GM15510 (cell line): ENCODE data around the gene ARMCX6.

Source experiments
- POLR2A ChIP-seq: IDR thresholded peaks from 3 replicates; pipeline ENCODE4 v1.6.1; 2011; ENCODE audit warnings: borderline replicate concordance; ENCODE audit not compliant: insufficient read length; ENCODE audit errors: extremely low read depth

The ARMCX6 gene

GRCh38 chrX:101617211-101618191 is at the start of gene ARMCX6:
TSS of gene ARMCX6 (minus strand) at chrX:101618000. CDS start at chrX:101616620, 1,380 bp downstream.
- TF ChIP-seq POLR2A, result peak; percentile 55

- TF ChIP-seq POLR2A, result peak; percentile 56
These were observed 41.8 kb upstream of the ARMCX6 start, which contains the start of gene ARMCX2 for GRCh38 chrX:101659601-101660063. TSS of gene ARMCX2 (minus strand) at chrX:101659850. CDS start at chrX:101657588, 2,262 bp downstream.

- TF ChIP-seq POLR2A, result no peak
These were observed 41.1 kb upstream of the ARMCX6 start for GRCh38 chrX:101658661-101659491.

- TF ChIP-seq POLR2A, result no peak
These were observed 39.7 kb upstream of the ARMCX6 start for GRCh38 chrX:101657495-101657894.

- no peak for TF ChIP-seq POLR2A
These were observed 39.0 kb upstream of the ARMCX6 start for GRCh38 chrX:101656817-101657216.

GRCh38 chrX:101655534-101655933 is 37.7 kb upstream of the ARMCX6 start:
- TF ChIP-seq POLR2A, result no peak

- no peak for TF ChIP-seq POLR2A
These were observed 24.3 kb upstream of the ARMCX6 start for GRCh38 chrX:101642093-101642492.

- TF ChIP-seq POLR2A, result no peak
These were observed 21.8 kb upstream of the ARMCX6 start for GRCh38 chrX:101639583-101639982.

GRCh38 chrX:101619364-101619763 is 1.6 kb upstream of the ARMCX6 start:
- no peak for TF ChIP-seq POLR2A

GRCh38 chrX:101605728-101606127 is 12.1 kb downstream of the ARMCX6 start:
- no peak for TF ChIP-seq POLR2A

- TF ChIP-seq POLR2A, result no peak
These were observed 12.7 kb downstream of the ARMCX6 start for GRCh38 chrX:101605146-101605545.

- TF ChIP-seq POLR2A, result no peak
These were observed 15.7 kb downstream of the ARMCX6 start for GRCh38 chrX:101602077-101602476.

- TF ChIP-seq POLR2A, result no peak
These were observed 21.9 kb downstream of the ARMCX6 start for GRCh38 chrX:101595739-101596419.
